HepG2 (cell line): ENCODE results near the gene ARSJ. TPM values are rescaled to one million over a fixed set of nuclear protein-coding genes. Genes with fewer than 3 reads are reported as not detected.

Experiments
- ATAC-seq: fragments of 200-7000 bp; cut with Tn5 transposase; 3 replicates; pipeline ENCODE4 v1.9.1; 2020; ENCODE audit warnings: mild to moderate bottlenecking, moderate library complexity
- BruUV-seq: library from RNA; stranded (reverse); fragments of 400-500 nt; replicated peaks from 2 replicates; lab custom pipeline; 2021; lab: Mats Ljungman, UMichigan
- CTCF ChIA-PET: fragments of 300-600 bp; formaldehyde crosslinking; extraction: SDS; loops from one replicate; lab custom pipeline; 2021; ENCODE audit warnings: low total read pairs, inconsistent platforms, low intra/inter-chr PET ratio; lab: Yijun Ruan, JAX
- POLR2A ChIA-PET: fragments of 350-600 bp; sonication (Branson Sonifier 250); formaldehyde crosslinking; loops from one replicate; lab custom pipeline; 2020; ENCODE audit warnings: antibody characterized with exemption, inconsistent platforms; lab: Yijun Ruan, JAX
- DNase-seq: peaks from one replicate; pipeline ENCODE4 v3.0.0-alpha.2; 2015; ENCODE audit warnings: low spot score
- FAIRE-seq: peaks from 3 replicates; lab custom pipeline; 2011; peaks lifted over from hg19 to GRCh38; lab: Jason Lieb, UNC
- H2AFZ ChIP-seq: one replicate; pipeline ENCODE4 v1.6.1; 2011; ENCODE audit warnings: low read length, inconsistent platforms
- H3K27ac ChIP-seq: fragments of 300-600 bp; 3 replicates; pipeline ENCODE4 v1.8.0; 2011; ENCODE audit warnings: mixed run types, mild to moderate bottlenecking, mixed read lengths, low read length, inconsistent platforms; ENCODE audit not compliant: insufficient read depth; ENCODE audit errors: extremely low read length
- H3K27me3 ChIP-seq, 2 experiments: fragments of 200-600 bp in 1 of 2; 2 replicates in 1 of 2; 3 replicates in 1 of 2; pipeline versions ENCODE4 v1.6.0 to v1.8.0; 2011; ENCODE audit warnings: low read length in 2 of 2, mild to moderate bottlenecking in 2 of 2, moderate library complexity in 2 of 2, inconsistent platforms in 1 of 2; ENCODE audit not compliant: insufficient read depth in 2 of 2, control insufficient read depth in 1 of 2
- H3K36me3 ChIP-seq, 2 experiments: fragments of 200-600 bp in 1 of 2; replicated peaks in 1 of 2; 2 replicates in 1 of 2; 3 replicates in 1 of 2; pipeline versions ENCODE4 v1.5.1 to v1.8.0; 2011; ENCODE audit warnings: low read length in 2 of 2, inconsistent platforms in 1 of 2; ENCODE audit not compliant: insufficient read depth in 2 of 2, control insufficient read depth in 1 of 2
- H3K4me1 ChIP-seq: 2 replicates; pipeline ENCODE4 v1.5.1; 2012; ENCODE audit warnings: low read length, inconsistent platforms; ENCODE audit not compliant: insufficient read depth
- H3K4me2 ChIP-seq: 2 replicates; pipeline ENCODE4 v1.6.0; 2011; ENCODE audit warnings: low read depth, low read length, inconsistent platforms
- H3K4me3 ChIP-seq, 3 experiments: fragments of 200-600 bp in 1 of 3; sonication (generic), shearing (Covaris generic) in 1 of 3; replicated peaks in 1 of 3; 2 replicates each; pipeline ENCODE4 v1.5.1; 2011 to 2016; ENCODE audit warnings: low read length in 3 of 3, inconsistent platforms in 2 of 3, low read depth in 2 of 3, mild to moderate bottlenecking in 2 of 3, control low read depth in 1 of 3, mixed read lengths in 1 of 3; ENCODE audit not compliant: insufficient read depth in 1 of 3
- H3K79me2 ChIP-seq: one replicate; pipeline ENCODE4 v1.6.1; 2011; ENCODE audit warnings: low read length, inconsistent platforms; ENCODE audit not compliant: insufficient read depth
- H3K9ac ChIP-seq: 2 replicates; pipeline ENCODE4 v1.6.0; 2011; ENCODE audit warnings: mild to moderate bottlenecking, low read depth, low read length, inconsistent platforms; ENCODE audit not compliant: insufficient read depth
- H3K9me3 ChIP-seq: 2 replicates; pipeline ENCODE4 v1.5.1; 2012; ENCODE audit warnings: mild to moderate bottlenecking, low read length
- H4K20me1 ChIP-seq: 2 replicates; pipeline ENCODE4 v1.6.0; 2011; ENCODE audit warnings: inconsistent platforms, mild to moderate bottlenecking, low read length, moderate library complexity; ENCODE audit not compliant: insufficient read depth
- CHD4 ChIP-seq: fragments of 200-600 bp; sonication (generic); IDR thresholded peaks from 2 replicates; pipeline ENCODE4 v1.7.0; 2017; ENCODE audit warnings: mild to moderate bottlenecking, low read length, borderline replicate concordance
- EHMT2 ChIP-seq: fragments of 200-600 bp; sonication (generic); IDR thresholded peaks from 2 replicates; pipeline ENCODE4 v1.7.0; 2017; ENCODE audit warnings: antibody characterized with exemption, low read depth, low read length, borderline replicate concordance
- EZH2 ChIP-seq: conservative IDR thresholded peaks from 2 replicates; pipeline ENCODE4 v1.6.1; 2012; ENCODE audit warnings: mild to moderate bottlenecking, low read depth, low read length, moderate library complexity
- IRX3 ChIP-seq: sonication (generic); formaldehyde crosslinking; IDR thresholded peaks from 2 replicates; pipeline ENCODE4 v1.8.1; 2023; ENCODE audit warnings: mild to moderate bottlenecking, low read depth, missing genetic modification reagents, borderline replicate concordance
- KDM3A ChIP-seq: IDR thresholded peaks from 2 replicates; pipeline ENCODE4 v1.6.1; 2018; ENCODE audit warnings: low read depth, missing compliant biosample characterization
- MBNL3 ChIP-seq: fragments of 250-450 bp; sonication (Bioruptor Pico); conservative IDR thresholded peaks from 2 replicates; pipeline ENCODE4 v1.8.0; 2022; ENCODE audit warnings: mild to moderate bottlenecking, inconsistent platforms
- NFATC3 ChIP-seq: sonication (generic); formaldehyde crosslinking; IDR thresholded peaks from 2 replicates; pipeline ENCODE4 v1.5.1; 2020; ENCODE audit warnings: mild to moderate bottlenecking, missing genetic modification reagents
- NR2F1 ChIP-seq, 2 experiments: fragments of 450-650 bp in 1 of 2; formaldehyde crosslinking in 1 of 2; IDR thresholded peaks; 2 replicates each; pipeline versions ENCODE4 v1.5.0 to v1.6.1; 2016 to 2020; ENCODE audit warnings: mild to moderate bottlenecking in 1 of 2, missing compliant biosample characterization in 1 of 2, missing genetic modification reagents in 1 of 2, moderate library complexity in 1 of 2
- POLR2A ChIP-seq, 2 experiments: IDR thresholded peaks; 2 replicates each; pipeline ENCODE4 v1.6.1; 2011; ENCODE audit warnings: low read depth in 2 of 2, low read length in 2 of 2, mild to moderate bottlenecking in 1 of 2, moderate library complexity in 1 of 2; ENCODE audit not compliant: insufficient read depth in 1 of 2
- SMARCC2 ChIP-seq: fragments of 450-650 bp; IDR thresholded peaks from 2 replicates; pipeline ENCODE4 v1.6.1; 2017; ENCODE audit warnings: antibody characterized with exemption, mild to moderate bottlenecking
- TAF1 ChIP-seq: sonication (generic); formaldehyde crosslinking; IDR thresholded peaks from 2 replicates; pipeline ENCODE4 v1.4.0; 2020; ENCODE audit warnings: missing genetic modification reagents
- ZNF317 ChIP-seq: sonication (generic); formaldehyde crosslinking; IDR thresholded peaks from 2 replicates; pipeline ENCODE4 v1.5.0; 2020; ENCODE audit warnings: mild to moderate bottlenecking, missing genetic modification reagents
- ZNF446 ChIP-seq: sonication (generic); formaldehyde crosslinking; IDR thresholded peaks from 2 replicates; pipeline ENCODE4 v1.5.0; 2020; ENCODE audit warnings: mild to moderate bottlenecking, missing genetic modification reagents
- WGBS: methylation state at CpG from one replicate; pipeline ENCODE4 v1.1.6; 2017; ENCODE audit warnings: low lambda C conversion rate; 5-methylcytosine and 5-hydroxymethylcytosine counted together
- in situ Hi-C: cut with HindIII; loops from 2 replicates; pipeline ENCODE4 v1.10.0; 2017; ENCODE audit warnings: low pct_unique_long_range_greater_than_20kb; ENCODE audit not compliant: extremely low pct_ligation_motif_present
- intact Hi-C: fragments of 100-400 bp; cut with micrococcal nuclease; formaldehyde crosslinking; loops from one replicate; pipeline ENCODE4 v1.10.0; 2022; ENCODE audit not compliant: unreplicated experiment
- polyA plus RNA-seq, 8 experiments: library from polyadenylated mRNA; depleted of rRNA in 3 of 8; stranded (reverse) in 7 of 8; unstranded in 1 of 8; fragments of >200 nt; fragmentation: Illumina TruSeq in 4 of 8; extraction: Trizol in 4 of 8; gene quantifications; 2 replicates each; pipeline versions ENCODE4 v1.2.1 to v1.2.3, GENCODE V29; 2011 to 2016; ENCODE audit warnings: low read depth in 4 of 8, missing spikeins in 1 of 8, mixed read lengths in 1 of 8; ENCODE audit not compliant: insufficient read depth in 1 of 8
- total RNA-seq, 5 experiments: library from RNA; depleted of rRNA; stranded (reverse); fragments of >200 nt; fragmentation: Illumina TruSeq; extraction: Trizol; gene quantifications; 2 replicates each; pipeline ENCODE4 v1.2.3, GENCODE V29; 2016; ENCODE audit warnings: low read depth in 1 of 5
- TF ChIP-seq, protein P1 (sequence below): fragments of 450-650 bp; IDR thresholded peaks from 2 replicates; pipeline ENCODE4 v1.6.1; 2016
- TF ChIP-seq, protein P2 (sequence below): sonication (generic); formaldehyde crosslinking; IDR thresholded peaks from 2 replicates; pipeline ENCODE4; 2020; ENCODE audit warnings: missing genetic modification reagents, mild to moderate bottlenecking, borderline replicate concordance

ARSJ gene
- total and polyA plus RNA-seq, 2 of the 13 experiments (the other 11 are each of a cell fraction or from before 2014, with no cell fraction given), result not detected

DNA sequence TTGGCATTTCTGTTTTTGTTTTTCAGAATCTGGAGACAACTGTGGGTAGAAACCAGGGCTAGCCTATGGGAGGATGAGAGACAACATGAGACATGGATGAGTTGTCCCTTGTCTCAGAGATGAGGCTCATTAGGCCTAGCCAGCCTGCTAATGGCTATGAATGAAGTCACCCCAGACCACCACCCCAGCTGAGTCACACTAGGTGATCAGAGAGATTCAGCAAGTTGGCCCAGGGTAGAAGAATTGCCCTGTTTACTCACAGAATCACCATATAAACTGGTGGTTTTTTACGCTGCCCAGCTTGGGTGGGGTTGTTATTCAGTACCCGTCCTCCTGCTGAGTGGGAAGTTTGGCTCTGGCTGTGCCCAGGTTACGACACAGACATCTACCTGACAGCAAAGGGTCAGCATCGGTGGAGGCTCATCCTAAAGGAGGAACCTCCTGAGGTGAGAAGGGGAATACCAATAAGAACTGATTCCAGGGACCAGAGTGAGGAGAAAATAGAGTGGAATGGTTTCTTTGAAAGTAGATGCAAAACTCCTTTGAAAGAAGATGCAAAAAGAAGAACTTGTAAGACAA, 17.2 kb upstream of the ARSJ start:
- H3K9ac ChIP-seq, result no peak overlapping the region
- no TSS peak for BruUV-seq
- no peak overlapping the region for H3K4me3 ChIP-seq
- no peaks in the 10 kb centered on the region for H3K4me1 ChIP-seq
- intact Hi-C loops (no loop called here), in situ Hi-C loops (no loop called here)
- 2% methylated on average over 4 of the region's 4 CpGs for WGBS
- FAIRE-seq (no peak), DNase-seq (no peak), ATAC-seq (no peak)
- no peaks in the 10 kb centered on the region for H3K9me3 ChIP-seq
- H3K36me3 ChIP-seq, result no peaks in the 10 kb centered on the region
- H3K27me3 ChIP-seq, result no peaks in the 10 kb centered on the region
- H4K20me1 ChIP-seq, result no peaks in the 10 kb centered on the region
- ChIA-PET CTCF (no interaction called here), POLR2A (no interaction called here)
- H3K4me2 ChIP-seq, result no peak overlapping the region
- no peak overlapping the region for H3K27ac ChIP-seq
- H3K79me2 ChIP-seq, result no peaks in the 10 kb centered on the region
- no peak overlapping the region for H2AFZ ChIP-seq
- TF ChIP-seq POLR2A (IDR thresholded peaks at IDR 0.05; ENCODE audit: insufficient read depth in 1 of 2, low read depth in 2 of 2, low read length in 2 of 2) (no peak), ZNF446 (CRISPR knock-in tag) (no peak), EHMT2 (no peak), SMARCC2 (no peak), NFATC3 (no peak), EZH2 (no peak), KDM3A (no peak), CHD4 (no peak), ZNF317 (CRISPR knock-in tag) (no peak), TAF1 (no peak), NR2F1 (CRISPR knock-in tag; IDR thresholded peaks at IDR 0.05) (no peak), IRX3 (no peak), MBNL3 (CRISPR knock-in tag) (no peak)
- TF ChIP-seq, protein P1, sequence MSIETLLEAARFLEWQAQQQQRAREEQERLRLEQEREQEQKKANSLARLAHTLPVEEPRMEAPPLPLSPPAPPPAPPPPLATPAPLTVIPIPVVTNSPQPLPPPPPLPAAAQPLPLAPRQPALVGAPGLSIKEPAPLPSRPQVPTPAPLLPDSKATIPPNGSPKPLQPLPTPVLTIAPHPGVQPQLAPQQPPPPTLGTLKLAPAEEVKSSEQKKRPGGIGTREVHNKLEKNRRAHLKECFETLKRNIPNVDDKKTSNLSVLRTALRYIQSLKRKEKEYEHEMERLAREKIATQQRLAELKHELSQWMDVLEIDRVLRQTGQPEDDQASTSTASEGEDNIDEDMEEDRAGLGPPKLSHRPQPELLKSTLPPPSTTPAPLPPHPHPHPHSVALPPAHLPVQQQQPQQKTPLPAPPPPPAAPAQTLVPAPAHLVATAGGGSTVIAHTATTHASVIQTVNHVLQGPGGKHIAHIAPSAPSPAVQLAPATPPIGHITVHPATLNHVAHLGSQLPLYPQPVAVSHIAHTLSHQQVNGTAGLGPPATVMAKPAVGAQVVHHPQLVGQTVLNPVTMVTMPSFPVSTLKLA, result no peak
- TF ChIP-seq, protein P2, sequence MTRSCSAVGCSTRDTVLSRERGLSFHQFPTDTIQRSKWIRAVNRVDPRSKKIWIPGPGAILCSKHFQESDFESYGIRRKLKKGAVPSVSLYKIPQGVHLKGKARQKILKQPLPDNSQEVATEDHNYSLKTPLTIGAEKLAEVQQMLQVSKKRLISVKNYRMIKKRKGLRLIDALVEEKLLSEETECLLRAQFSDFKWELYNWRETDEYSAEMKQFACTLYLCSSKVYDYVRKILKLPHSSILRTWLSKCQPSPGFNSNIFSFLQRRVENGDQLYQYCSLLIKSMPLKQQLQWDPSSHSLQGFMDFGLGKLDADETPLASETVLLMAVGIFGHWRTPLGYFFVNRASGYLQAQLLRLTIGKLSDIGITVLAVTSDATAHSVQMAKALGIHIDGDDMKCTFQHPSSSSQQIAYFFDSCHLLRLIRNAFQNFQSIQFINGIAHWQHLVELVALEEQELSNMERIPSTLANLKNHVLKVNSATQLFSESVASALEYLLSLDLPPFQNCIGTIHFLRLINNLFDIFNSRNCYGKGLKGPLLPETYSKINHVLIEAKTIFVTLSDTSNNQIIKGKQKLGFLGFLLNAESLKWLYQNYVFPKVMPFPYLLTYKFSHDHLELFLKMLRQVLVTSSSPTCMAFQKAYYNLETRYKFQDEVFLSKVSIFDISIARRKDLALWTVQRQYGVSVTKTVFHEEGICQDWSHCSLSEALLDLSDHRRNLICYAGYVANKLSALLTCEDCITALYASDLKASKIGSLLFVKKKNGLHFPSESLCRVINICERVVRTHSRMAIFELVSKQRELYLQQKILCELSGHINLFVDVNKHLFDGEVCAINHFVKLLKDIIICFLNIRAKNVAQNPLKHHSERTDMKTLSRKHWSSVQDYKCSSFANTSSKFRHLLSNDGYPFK (CRISPR knock-in tag), result no peak
